Measurements from ENCODE around the gene FANCD2OS. TPM values are rescaled to one million over a fixed set of nuclear protein-coding genes. Genes with fewer than 3 reads are reported as not detected.

FANCD2OS gene
- total RNA-seq, 2 experiments from 2014 or later, result not detected

- CTCF ChIA-PET, result interaction anchor here (1.0 kb wide), 1 partner anchor 113 kb away, joined by 3 read pairs; no protein-coding TSS in a partner anchor
These were observed 42.9 kb upstream of the FANCD2OS start for GRCh38 chr3:10150987-10151386.

GRCh38 chr3:10149226-10149625, 41.2 kb upstream of the FANCD2OS start:
- Mint-ChIP-seq H3K4me1 (ENCODE audit: low read depth) (peaks cover 18% of the 10 kb centered on the region), H3K27me3 (no peaks in the 10 kb centered on the region), H3K36me3 (ENCODE audit: low read depth) (peaks cover 45% of the 10 kb centered on the region), H3K9me3 (peaks cover 1% of the 10 kb centered on the region), H3K4me3 (no peak overlapping the region), H3K27ac (peak overlapping the region; percentile 46)
- ATAC-seq (no peak), DNase-seq (no peak)
- intact Hi-C loops (cut with micrococcal nuclease), result no loop called here
- POLR2A ChIA-PET, result interaction anchor here (0.8 to 1.9 kb wide), 2 partner anchors 11 to 64 kb away, joined by 3 to 5 read pairs; no protein-coding TSS in a partner anchor
- CTCF ChIA-PET, result interaction anchor here (1.3 kb wide), 1 partner anchor 75 kb away, joined by 3 read pairs; no protein-coding TSS in a partner anchor
- no peak for TF ChIP-seq CTCF (IDR thresholded peaks at IDR 0.05)

More at GRCh38 chr3:10150987-10151386, 42.9 kb upstream of the FANCD2OS start:
- DNase-seq (no peak), ATAC-seq (no peak)
- Mint-ChIP-seq H3K9me3 (no peaks in the 10 kb centered on the region), H3K27me3 (no peaks in the 10 kb centered on the region), H3K4me1 (ENCODE audit: low read depth) (peaks cover 11% of the 10 kb centered on the region), H3K4me3 (no peak overlapping the region), H3K36me3 (ENCODE audit: low read depth) (peaks cover 44% of the 10 kb centered on the region), H3K27ac (peak overlapping the region; percentile 4)
- POLR2A ChIA-PET, result no interaction called here
- intact Hi-C loops (cut with micrococcal nuclease), result no loop called here
- no peak for TF ChIP-seq CTCF (IDR thresholded peaks at IDR 0.05)

GRCh38 chr3:10145685-10146084, 37.6 kb upstream of the FANCD2OS start:
- TF ChIP-seq CTCF (IDR thresholded peaks at IDR 0.05), result no peak
- DNase-seq, result no peak
- H3K36me3 Mint-ChIP-seq (ENCODE audit: low read depth), result peaks cover 47% of the 10 kb centered on the region
- intact Hi-C loops (cut with micrococcal nuclease), result no loop called here
- peaks cover 29% of the 10 kb centered on the region for H3K4me1 Mint-ChIP-seq (ENCODE audit: low read depth)
- ChIA-PET POLR2A (interaction anchor here (1.2 to 1.5 kb wide), 2 partner anchors 16 to 48 kb away, joined by 4 read pairs; no protein-coding TSS in a partner anchor), CTCF (interaction anchor here (1.4 kb wide), 1 partner anchor 118 kb away, joined by 3 read pairs; no protein-coding TSS in a partner anchor)
- peaks cover 1% of the 10 kb centered on the region for H3K9me3 Mint-ChIP-seq
- peak overlapping the region; percentile 61 for H3K4me3 Mint-ChIP-seq
- peak overlapping the region; percentile 77 for H3K27ac Mint-ChIP-seq
- ATAC-seq, result no peak
- no peaks in the 10 kb centered on the region for H3K27me3 Mint-ChIP-seq

GRCh38 chr3:10142707-10143560, 34.9 kb upstream of the FANCD2OS start:
- peak; percentile 33 for DNase-seq
- POLR2A ChIA-PET, result interaction anchor here (0.9 to 2.0 kb wide), 4 partner anchors 10 to 211 kb away, joined by 3 to 18 read pairs (median 3); no protein-coding TSS in a partner anchor

More at GRCh38 chr3:10142707-10143560, 34.9 kb upstream of the FANCD2OS start:
- Mint-ChIP-seq H3K27me3 (no peaks in the 10 kb centered on the region), H3K27ac (peak overlapping the region; percentile 94), H3K4me3 (peak overlapping the region; percentile 89), H3K36me3 (ENCODE audit: low read depth) (peaks cover 27% of the 10 kb centered on the region), H3K4me1 (ENCODE audit: low read depth) (peaks cover 24% of the 10 kb centered on the region), H3K9me3 (peaks cover 1% of the 10 kb centered on the region)
- CTCF ChIA-PET, result interaction anchor here (1.0 to 2.0 kb wide), 3 partner anchors 17 to 121 kb away, joined by 3 to 5 read pairs (median 4); no protein-coding TSS in a partner anchor
- no peak for TF ChIP-seq CTCF (IDR thresholded peaks at IDR 0.05)
- no peak for ATAC-seq
- intact Hi-C loops (cut with micrococcal nuclease), result loop anchor here (5.0 kb wide), 1 partner anchor 84 kb away; no protein-coding TSS in a partner anchor

All from activated CD8-positive, alpha-beta T cell treated with anti-CD3 and anti-CD28 coated beads for 36 hours (primary cell).